ENCODE results near the gene LHFPL2.

The LHFPL2 gene

DNA sequence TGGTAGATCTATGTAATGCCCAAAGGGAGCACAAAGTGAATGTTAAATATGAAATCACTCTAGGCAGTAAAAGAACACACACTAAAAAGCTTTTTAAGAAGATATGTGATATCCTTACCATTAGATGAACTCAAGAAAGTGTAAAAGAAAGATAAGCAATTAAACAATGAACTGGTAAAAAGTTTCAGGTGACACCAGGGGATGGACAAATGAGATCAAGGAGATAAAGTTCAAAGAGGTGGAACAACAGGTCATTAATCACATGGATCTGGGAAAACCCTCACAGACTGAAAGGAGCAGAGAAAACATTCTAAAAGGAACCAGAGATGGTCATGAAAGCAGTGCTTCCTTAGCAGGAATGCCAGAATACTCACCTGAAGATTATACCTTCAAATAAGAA lies 40.7 kb downstream of the LHFPL2 start:
- H3K36me3 ChIP-seq (ENCODE audit: insufficient read depth, low read length), result no peaks in the 10 kb centered on the region
- peaks cover 43% of the 10 kb centered on the region for H3K4me1 ChIP-seq (ENCODE audit: control insufficient read depth, insufficient read depth, low read length, unreplicated experiment)
- H3K27ac ChIP-seq (ENCODE audit: low read depth, low read length), result no peak overlapping the region

DNA sequence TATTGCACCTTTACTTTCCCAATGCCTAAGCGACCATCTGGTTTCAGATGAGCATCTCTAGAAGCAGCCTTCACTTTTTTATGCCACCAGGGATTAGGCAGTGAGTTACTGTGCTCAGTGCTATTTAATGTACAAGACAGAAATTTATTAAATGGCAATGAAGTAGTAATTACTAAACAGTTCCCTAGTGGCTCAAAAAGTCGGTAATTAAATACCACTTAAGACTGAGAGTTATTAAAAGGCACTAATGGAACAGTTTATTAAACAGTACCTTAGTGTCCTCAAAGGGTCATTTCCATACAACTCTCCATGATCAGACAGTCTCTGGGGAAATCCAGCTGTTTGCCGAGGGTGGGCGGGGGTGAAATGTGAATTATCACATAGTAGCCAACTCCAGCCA lies 42.3 kb downstream of the LHFPL2 start:
- no peaks in the 10 kb centered on the region for H3K79me2 ChIP-seq (ENCODE audit: control insufficient read depth, insufficient read depth, low read length, unreplicated experiment)
- H3K27ac ChIP-seq (ENCODE audit: low read depth, low read length), result peak overlapping the region; percentile 35; the same call in 1 of the 2 replicates
- H3K27me3 ChIP-seq (ENCODE audit: insufficient read depth, low read length), result no peaks in the 10 kb centered on the region
- H2AFZ ChIP-seq (ENCODE audit: low read length, unreplicated experiment), result no peak overlapping the region
- H3K4me1 ChIP-seq (ENCODE audit: control insufficient read depth, insufficient read depth, low read length, unreplicated experiment), result peaks cover 54% of the 10 kb centered on the region
- no peak overlapping the region for H3K4me3 ChIP-seq (ENCODE audit: low read depth, low read length)
- H3K36me3 ChIP-seq (ENCODE audit: insufficient read depth, low read length), result no peaks in the 10 kb centered on the region

More for the DNA sequence above, 40.7 kb downstream of the LHFPL2 start:
- no peaks in the 10 kb centered on the region for H3K27me3 ChIP-seq (ENCODE audit: insufficient read depth, low read length)
- H2AFZ ChIP-seq (ENCODE audit: low read length, unreplicated experiment), result no peak overlapping the region
- no peaks in the 10 kb centered on the region for H3K79me2 ChIP-seq (ENCODE audit: control insufficient read depth, insufficient read depth, low read length, unreplicated experiment)
- H3K4me3 ChIP-seq (ENCODE audit: low read depth, low read length), result no peak overlapping the region

GRCh38 chr5:78605611-78606010 lies 43.0 kb downstream of the LHFPL2 start:
- Histone ChIP-seq H3K4me3 (ENCODE audit: low read depth, low read length) (no peak overlapping the region), H2AFZ (ENCODE audit: low read length, unreplicated experiment) (no peak overlapping the region), H3K27ac (ENCODE audit: low read depth, low read length) (peak overlapping the region; percentile 35; the same call in 1 of the 2 replicates), H3K27me3 (ENCODE audit: insufficient read depth, low read length) (no peaks in the 10 kb centered on the region), H3K4me1 (ENCODE audit: control insufficient read depth, insufficient read depth, low read length, unreplicated experiment) (peaks cover 54% of the 10 kb centered on the region), H3K79me2 (ENCODE audit: control insufficient read depth, insufficient read depth, low read length, unreplicated experiment) (no peaks in the 10 kb centered on the region), H3K36me3 (ENCODE audit: insufficient read depth, low read length) (no peaks in the 10 kb centered on the region)

- Histone ChIP-seq H3K27ac (ENCODE audit: low read depth, low read length) (peak overlapping the region; percentile 15; the same call in 1 of the 2 replicates), H3K27me3 (ENCODE audit: insufficient read depth, low read length) (no peaks in the 10 kb centered on the region), H3K4me3 (ENCODE audit: low read depth, low read length) (no peak overlapping the region), H3K79me2 (ENCODE audit: control insufficient read depth, insufficient read depth, low read length, unreplicated experiment) (peaks cover 3% of the 10 kb centered on the region), H3K4me1 (ENCODE audit: control insufficient read depth, insufficient read depth, low read length, unreplicated experiment) (peaks cover 47% of the 10 kb centered on the region), H3K36me3 (ENCODE audit: insufficient read depth, low read length) (no peaks in the 10 kb centered on the region), H2AFZ (ENCODE audit: low read length, unreplicated experiment) (no peak overlapping the region)
Measured at GRCh38 chr5:78604689-78605285, 43.8 kb downstream of the LHFPL2 start.

- Histone ChIP-seq H3K27me3 (ENCODE audit: insufficient read depth, low read length) (no peaks in the 10 kb centered on the region), H3K4me1 (ENCODE audit: control insufficient read depth, insufficient read depth, low read length, unreplicated experiment) (peaks cover 43% of the 10 kb centered on the region), H3K27ac (ENCODE audit: low read depth, low read length) (no peak overlapping the region), H2AFZ (ENCODE audit: low read length, unreplicated experiment) (no peak overlapping the region), H3K36me3 (ENCODE audit: insufficient read depth, low read length) (no peaks in the 10 kb centered on the region), H3K4me3 (ENCODE audit: low read depth, low read length) (no peak overlapping the region), H3K79me2 (ENCODE audit: control insufficient read depth, insufficient read depth, low read length, unreplicated experiment) (peaks cover 6% of the 10 kb centered on the region)
Measured at GRCh38 chr5:78603636-78604175, 44.9 kb downstream of the LHFPL2 start.

GRCh38 chr5:78602400-78602799 lies 46.2 kb downstream of the LHFPL2 start:
- H3K79me2 ChIP-seq (ENCODE audit: control insufficient read depth, insufficient read depth, low read length, unreplicated experiment), result peaks cover 6% of the 10 kb centered on the region
- H3K27ac ChIP-seq (ENCODE audit: low read depth, low read length), result peak overlapping the region; percentile 86
- no peak overlapping the region for H3K4me3 ChIP-seq (ENCODE audit: low read depth, low read length)
- H3K36me3 ChIP-seq (ENCODE audit: insufficient read depth, low read length), result no peaks in the 10 kb centered on the region
- H3K4me1 ChIP-seq (ENCODE audit: control insufficient read depth, insufficient read depth, low read length, unreplicated experiment), result peaks cover 56% of the 10 kb centered on the region
- H3K27me3 ChIP-seq (ENCODE audit: insufficient read depth, low read length), result no peaks in the 10 kb centered on the region
- no peak overlapping the region for H2AFZ ChIP-seq (ENCODE audit: low read length, unreplicated experiment)

- no peaks in the 10 kb centered on the region for H3K36me3 ChIP-seq (ENCODE audit: insufficient read depth, low read length)
- H3K27ac ChIP-seq (ENCODE audit: low read depth, low read length), result peak overlapping the region; percentile 86
- no peak overlapping the region for H3K4me3 ChIP-seq (ENCODE audit: low read depth, low read length)
- no peak overlapping the region for H2AFZ ChIP-seq (ENCODE audit: low read length, unreplicated experiment)
- H3K79me2 ChIP-seq (ENCODE audit: control insufficient read depth, insufficient read depth, low read length, unreplicated experiment), result peaks cover 6% of the 10 kb centered on the region
- no peaks in the 10 kb centered on the region for H3K27me3 ChIP-seq (ENCODE audit: insufficient read depth, low read length)
- H3K4me1 ChIP-seq (ENCODE audit: control insufficient read depth, insufficient read depth, low read length, unreplicated experiment), result peaks cover 63% of the 10 kb centered on the region
Measured at GRCh38 chr5:78601559-78602314, 46.8 kb downstream of the LHFPL2 start.

GRCh38 chr5:78600687-78601414 lies 47.7 kb downstream of the LHFPL2 start:
- H3K27ac ChIP-seq (ENCODE audit: low read depth, low read length), result peak overlapping the region; percentile 86
- peaks cover 64% of the 10 kb centered on the region for H3K4me1 ChIP-seq (ENCODE audit: control insufficient read depth, insufficient read depth, low read length, unreplicated experiment)

GRCh38 chr5:78598973-78599372 lies 49.6 kb downstream of the LHFPL2 start:
- H3K4me3 ChIP-seq (ENCODE audit: low read depth, low read length), result no peak overlapping the region
- peaks cover 66% of the 10 kb centered on the region for H3K4me1 ChIP-seq (ENCODE audit: control insufficient read depth, insufficient read depth, low read length, unreplicated experiment)
- H3K36me3 ChIP-seq (ENCODE audit: insufficient read depth, low read length), result no peaks in the 10 kb centered on the region
- no peaks in the 10 kb centered on the region for H3K27me3 ChIP-seq (ENCODE audit: insufficient read depth, low read length)
- H3K27ac ChIP-seq (ENCODE audit: low read depth, low read length), result peak overlapping the region; percentile 97; the same call in 1 of the 2 replicates
- H2AFZ ChIP-seq (ENCODE audit: low read length, unreplicated experiment), result no peak overlapping the region
- peaks cover 19% of the 10 kb centered on the region for H3K79me2 ChIP-seq (ENCODE audit: control insufficient read depth, insufficient read depth, low read length, unreplicated experiment)

More at GRCh38 chr5:78600687-78601414, 47.7 kb downstream of the LHFPL2 start:
- Histone ChIP-seq H3K79me2 (ENCODE audit: control insufficient read depth, insufficient read depth, low read length, unreplicated experiment) (peaks cover 12% of the 10 kb centered on the region), H2AFZ (ENCODE audit: low read length, unreplicated experiment) (peak overlapping the region; percentile 1), H3K4me3 (ENCODE audit: low read depth, low read length) (no peak overlapping the region), H3K36me3 (ENCODE audit: insufficient read depth, low read length) (no peaks in the 10 kb centered on the region), H3K27me3 (ENCODE audit: insufficient read depth, low read length) (no peaks in the 10 kb centered on the region)

DNA sequence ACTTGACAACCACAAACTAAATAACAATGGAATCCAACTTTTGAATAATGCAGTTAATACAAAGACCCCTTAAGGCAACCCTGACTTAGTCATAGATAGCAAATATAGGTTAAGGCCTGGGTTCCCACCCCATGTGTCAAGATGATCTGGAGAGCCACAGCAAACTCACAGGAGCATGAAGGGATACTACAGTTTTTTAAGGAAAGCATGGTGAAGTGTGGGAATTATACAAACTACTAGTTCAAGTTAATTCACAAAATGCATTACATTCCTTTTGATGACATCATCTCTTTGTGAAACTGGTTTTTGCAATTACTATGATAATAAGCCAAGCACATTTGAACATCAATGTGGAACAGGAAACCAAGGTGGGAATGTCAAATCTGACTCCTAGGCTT lies 50.6 kb downstream of the LHFPL2 start:
- Histone ChIP-seq H3K79me2 (ENCODE audit: control insufficient read depth, insufficient read depth, low read length, unreplicated experiment) (peaks cover 29% of the 10 kb centered on the region), H3K27me3 (ENCODE audit: insufficient read depth, low read length) (no peaks in the 10 kb centered on the region), H3K4me1 (ENCODE audit: control insufficient read depth, insufficient read depth, low read length, unreplicated experiment) (peaks cover 76% of the 10 kb centered on the region), H2AFZ (ENCODE audit: low read length, unreplicated experiment) (no peak overlapping the region), H3K27ac (ENCODE audit: low read depth, low read length) (peak overlapping the region; percentile 97), H3K4me3 (ENCODE audit: low read depth, low read length) (peak overlapping the region; percentile 10; the same call in 1 of the 2 replicates), H3K36me3 (ENCODE audit: insufficient read depth, low read length) (no peaks in the 10 kb centered on the region)
